Left ventricle myocardium inferior (tissue), 1 donor: ENCODE measurements around the gene SAE1. TPM values are rescaled to one million over a fixed set of nuclear protein-coding genes. Genes with fewer than 3 reads are reported as not detected.

Source experiments
- DNase-seq: peaks from one replicate; pipeline ENCODE4 v3.0.0-alpha.2; 2020
- H3K27ac ChIP-seq: fragments of 200-600 bp; replicated peaks from 2 replicates; pipeline ENCODE4 v1.8.0; 2021
- H3K27me3 ChIP-seq: fragments of 200-600 bp; 2 replicates; pipeline ENCODE4 v1.8.0; 2021; ENCODE audit warnings: low read depth
- H3K36me3 ChIP-seq: fragments of 200-600 bp; 2 replicates; pipeline ENCODE4 v1.8.0; 2021
- H3K4me1 ChIP-seq: fragments of 200-600 bp; 2 replicates; pipeline ENCODE4 v1.8.0; 2021
- H3K4me3 ChIP-seq: fragments of 200-600 bp; 2 replicates; pipeline ENCODE4 v1.8.0; 2021; ENCODE audit warnings: mild to moderate bottlenecking, moderate library complexity
- H3K9me3 ChIP-seq: fragments of 200-600 bp; replicated peaks from 2 replicates; pipeline ENCODE4 v1.8.0; 2021
- intact Hi-C: fragments of 100-400 bp; cut with micrococcal nuclease; formaldehyde crosslinking; loops from one replicate; pipeline ENCODE4 v1.11.0; 2022
- total RNA-seq: library from RNA; stranded (reverse); fragmentation: NEBNext Ultra II Directional; extraction: Animal tissue kit (Norgen Biotek cat#: 25700); gene quantifications from one replicate; pipeline ENCODE4 v1.2.1, GENCODE V29; 2021
- TF ChIP-seq, protein P1 (sequence below): fragments of 200-600 bp; IDR thresholded peaks from 2 replicates; pipeline ENCODE4 v1.8.0; 2021; ENCODE audit warnings: antibody characterized with exemption, mild to moderate bottlenecking, borderline replicate concordance
- donor health status: DM: no; HTN: yes; CAD: no; lungs with severe emphysema.

Gene SAE1
- total RNA-seq, 1 donor from 2014 or later: 42.5 TPM

DNA sequence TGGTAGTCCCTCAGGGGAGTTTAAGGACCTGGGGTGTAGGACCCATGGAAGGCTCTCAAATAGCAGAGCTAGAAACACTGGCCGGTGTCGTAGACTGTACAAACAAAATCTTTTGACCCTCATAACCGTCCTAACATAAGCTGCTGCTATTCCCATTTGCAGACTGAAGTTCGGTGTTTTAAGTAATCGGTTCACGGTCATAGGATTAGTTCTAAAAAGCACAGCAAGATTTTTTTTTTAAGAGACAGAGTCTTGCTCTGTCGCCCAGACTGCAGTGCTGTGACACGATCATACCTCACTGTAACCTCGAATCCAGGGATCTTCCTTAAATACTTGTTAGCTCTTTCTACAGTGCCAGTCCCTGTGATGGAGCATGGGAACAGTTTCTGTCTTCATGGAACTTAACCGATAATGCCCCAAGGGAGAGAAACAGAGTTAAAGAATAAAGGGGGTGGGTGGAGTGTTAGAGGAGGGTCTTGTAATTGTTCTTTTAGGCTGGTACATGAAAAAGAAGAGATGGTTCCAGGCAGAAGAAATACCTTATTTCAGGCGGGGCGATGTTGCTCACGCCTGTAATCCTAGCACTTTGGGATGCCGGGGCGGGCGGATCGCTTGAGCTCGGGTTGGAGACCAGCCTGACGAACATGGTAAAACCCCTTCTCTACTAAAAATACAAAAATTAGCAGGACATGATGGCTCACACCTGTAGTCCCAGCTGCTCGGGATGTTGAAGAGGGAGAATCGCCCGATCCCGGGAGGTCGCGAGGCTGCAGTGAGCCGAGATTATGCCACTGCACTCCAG is 16.6 kb upstream of the SAE1 start:
- Histone ChIP-seq H3K4me1 (peaks cover 42% of the 10 kb centered on the region), H3K36me3 (no peaks in the 10 kb centered on the region), H3K27ac (peak overlapping the region; percentile 100), H3K27me3 (no peaks in the 10 kb centered on the region), H3K9me3 (no peaks in the 10 kb centered on the region), H3K4me3 (peak overlapping the region; percentile 95)
- TF ChIP-seq, protein P1, sequence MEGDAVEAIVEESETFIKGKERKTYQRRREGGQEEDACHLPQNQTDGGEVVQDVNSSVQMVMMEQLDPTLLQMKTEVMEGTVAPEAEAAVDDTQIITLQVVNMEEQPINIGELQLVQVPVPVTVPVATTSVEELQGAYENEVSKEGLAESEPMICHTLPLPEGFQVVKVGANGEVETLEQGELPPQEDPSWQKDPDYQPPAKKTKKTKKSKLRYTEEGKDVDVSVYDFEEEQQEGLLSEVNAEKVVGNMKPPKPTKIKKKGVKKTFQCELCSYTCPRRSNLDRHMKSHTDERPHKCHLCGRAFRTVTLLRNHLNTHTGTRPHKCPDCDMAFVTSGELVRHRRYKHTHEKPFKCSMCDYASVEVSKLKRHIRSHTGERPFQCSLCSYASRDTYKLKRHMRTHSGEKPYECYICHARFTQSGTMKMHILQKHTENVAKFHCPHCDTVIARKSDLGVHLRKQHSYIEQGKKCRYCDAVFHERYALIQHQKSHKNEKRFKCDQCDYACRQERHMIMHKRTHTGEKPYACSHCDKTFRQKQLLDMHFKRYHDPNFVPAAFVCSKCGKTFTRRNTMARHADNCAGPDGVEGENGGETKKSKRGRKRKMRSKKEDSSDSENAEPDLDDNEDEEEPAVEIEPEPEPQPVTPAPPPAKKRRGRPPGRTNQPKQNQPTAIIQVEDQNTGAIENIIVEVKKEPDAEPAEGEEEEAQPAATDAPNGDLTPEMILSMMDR: no peak
- intact Hi-C loops: no loop called here
- DNase-seq: no peak

DNA sequence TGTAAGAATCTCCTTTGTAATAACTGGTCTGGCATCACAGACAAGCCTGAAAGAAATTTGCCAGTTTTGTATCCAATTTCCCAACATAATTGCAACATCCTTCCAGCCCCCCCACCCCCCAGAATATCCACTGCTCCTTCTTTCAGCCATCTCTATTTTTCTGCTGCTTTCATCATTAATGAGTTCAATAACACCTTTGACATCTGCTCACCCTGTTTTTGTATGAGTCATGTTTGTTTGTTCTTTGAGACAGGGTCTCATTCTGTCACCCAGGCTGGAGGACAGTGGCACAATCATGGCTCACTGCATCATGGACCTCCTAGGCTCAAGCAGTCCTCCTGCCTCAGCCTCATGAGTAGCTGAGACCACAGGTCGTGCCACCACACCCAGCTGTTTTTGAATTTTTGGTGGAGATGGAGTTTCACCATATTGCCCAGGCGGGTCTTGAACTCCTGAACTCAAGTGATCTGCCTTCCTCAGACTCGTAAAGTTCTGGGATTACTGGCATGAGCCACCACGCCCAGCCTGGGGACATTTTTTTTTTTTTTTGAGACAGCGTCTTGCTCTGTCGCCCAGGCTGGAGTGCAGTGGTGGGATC is 10.1 kb upstream of the SAE1 start:
- TF ChIP-seq, protein P1: no peak
- H3K36me3 ChIP-seq: no peaks in the 10 kb centered on the region
- H3K4me1 ChIP-seq: no peaks in the 10 kb centered on the region
- H3K27me3 ChIP-seq: no peaks in the 10 kb centered on the region
- no peak overlapping the region for H3K27ac ChIP-seq
- DNase-seq: no peak
- H3K9me3 ChIP-seq: no peaks in the 10 kb centered on the region
- intact Hi-C loops: loop anchor here (5.0 kb wide), 1 partner anchor 43 kb away; no protein-coding TSS in a partner anchor
- no peak overlapping the region for H3K4me3 ChIP-seq

DNA sequence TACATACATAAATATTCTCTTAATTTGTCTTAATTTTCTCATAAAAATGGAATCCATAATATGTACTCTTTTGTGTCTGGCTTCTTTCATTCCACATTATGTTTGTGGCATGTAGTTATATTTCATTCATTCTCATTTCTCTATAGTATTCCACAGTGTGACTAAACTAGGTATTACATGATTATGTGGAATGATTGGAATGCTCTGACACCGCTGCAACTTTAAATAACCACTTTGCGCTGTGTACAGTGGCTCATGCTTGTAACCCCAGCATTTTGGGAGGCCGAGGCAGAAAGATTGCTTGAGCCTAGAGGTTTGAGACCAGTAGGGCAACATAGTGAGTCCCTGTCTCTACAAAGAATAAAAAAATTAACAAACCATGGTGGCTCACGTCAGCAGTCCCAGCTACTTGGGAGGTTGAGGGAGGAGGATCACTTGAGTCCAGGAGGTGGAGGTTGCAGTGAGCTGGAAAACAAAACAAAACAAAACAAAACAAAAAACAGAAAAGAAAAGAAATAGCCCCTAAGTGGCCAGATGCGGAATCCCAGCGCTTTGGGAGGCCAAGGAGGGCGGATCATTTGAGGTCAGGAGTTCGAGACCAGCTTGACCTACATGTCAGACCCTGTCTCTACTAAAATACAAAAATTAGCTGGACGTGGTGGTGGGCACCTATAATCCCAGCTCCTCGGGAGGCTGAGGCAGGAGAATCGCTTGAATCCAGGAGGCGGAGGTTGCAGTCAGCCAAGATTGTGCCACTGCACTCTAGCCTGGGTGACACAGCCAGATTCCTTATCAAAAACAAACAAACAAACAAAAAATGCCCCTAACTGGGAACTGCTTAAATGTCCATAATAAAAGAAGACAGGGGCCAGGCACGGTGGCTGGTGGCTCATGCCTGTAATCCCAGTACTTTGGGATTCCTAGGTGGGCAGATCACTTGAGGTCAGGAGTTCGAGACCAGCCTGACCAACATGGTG is 8.0 kb upstream of the SAE1 start:
- intact Hi-C loops: loop anchor here (5.0 kb wide), 1 partner anchor 45 kb away; no protein-coding TSS in a partner anchor
- no peaks in the 10 kb centered on the region for H3K4me1 ChIP-seq
- H3K9me3 ChIP-seq: no peaks in the 10 kb centered on the region
- H3K36me3 ChIP-seq: no peaks in the 10 kb centered on the region
- no peak overlapping the region for H3K27ac ChIP-seq
- H3K4me3 ChIP-seq: no peak overlapping the region
- TF ChIP-seq, protein P1: no peak
- no peaks in the 10 kb centered on the region for H3K27me3 ChIP-seq
- DNase-seq: no peak

DNA sequence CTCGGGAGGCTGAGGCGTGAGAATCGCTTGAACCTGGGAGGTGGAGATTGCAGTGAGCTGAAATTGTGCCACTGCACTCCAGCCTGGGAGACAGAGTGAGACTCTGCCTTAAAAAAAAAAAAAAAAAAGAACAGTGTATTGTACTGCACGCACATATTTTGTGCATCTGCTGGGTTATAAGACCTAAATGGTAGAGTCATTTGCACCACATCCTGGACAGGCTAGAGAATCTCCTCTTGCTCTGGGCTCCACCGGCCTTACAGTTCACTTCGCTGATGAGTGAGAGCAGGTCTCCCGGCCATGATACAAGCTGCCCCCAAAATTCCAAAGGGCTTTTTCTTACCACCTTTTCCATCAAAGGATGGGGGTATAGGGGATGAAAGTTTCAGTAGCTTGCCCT is 7.2 kb upstream of the SAE1 start:
- Histone ChIP-seq H3K9me3 (no peaks in the 10 kb centered on the region), H3K27me3 (no peaks in the 10 kb centered on the region), H3K27ac (no peak overlapping the region), H3K36me3 (no peaks in the 10 kb centered on the region), H3K4me3 (no peak overlapping the region), H3K4me1 (no peaks in the 10 kb centered on the region)
- intact Hi-C loops: loop anchor here (5.0 kb wide), 1 partner anchor 46 kb away; no protein-coding TSS in a partner anchor
- DNase-seq: no peak
- TF ChIP-seq, protein P1: no peak
